SKM-1 (cell line): Measurements from ENCODE around the gene SMIM38.

ENCODE experiments used
- DNase-seq: peaks from one replicate; lab custom pipeline; 2025; ENCODE audit not compliant: unreplicated experiment; lab: John Stamatoyannopoulos, UW

Gene SMIM38

DNA sequence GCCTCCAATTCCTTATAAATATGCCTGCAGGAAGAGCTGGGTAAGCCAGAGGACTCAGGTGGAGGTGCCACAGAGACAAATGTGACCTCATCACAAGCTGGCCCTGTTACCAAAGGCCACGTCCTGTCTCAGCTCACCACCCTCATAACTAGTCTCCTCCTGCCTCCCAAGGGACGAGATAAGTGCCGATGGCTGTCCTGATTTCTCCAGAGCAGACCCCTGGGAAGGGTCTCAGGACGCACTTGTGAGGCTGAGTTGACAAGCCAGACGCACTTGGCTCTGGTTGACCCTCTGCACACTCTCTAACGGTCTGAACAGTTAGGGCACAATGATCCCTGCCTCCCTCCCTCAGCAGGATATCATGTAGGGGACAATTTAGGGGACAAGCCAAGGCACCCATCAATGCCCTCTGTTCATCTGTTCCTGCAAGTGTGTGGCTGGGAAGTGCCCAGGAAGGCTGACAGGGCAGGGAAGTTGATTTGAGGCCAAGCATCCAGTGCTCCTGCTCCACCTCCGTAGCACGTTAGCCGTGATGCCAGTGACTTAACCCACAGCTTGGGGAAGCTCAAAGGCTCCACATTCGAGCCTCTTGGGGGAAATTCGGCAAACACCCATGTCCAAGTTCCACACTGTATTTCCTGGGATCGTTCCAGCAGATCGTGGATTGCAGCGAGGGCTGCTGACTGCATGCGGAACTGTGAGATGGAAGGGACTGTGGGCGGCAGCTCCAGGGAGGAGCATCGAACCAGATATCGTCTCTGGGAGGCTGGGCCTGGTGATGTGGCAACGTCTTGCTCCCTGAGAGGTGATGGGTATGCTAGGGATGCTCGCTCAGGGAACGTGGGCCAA lies 2.8 kb downstream of the SMIM38 start:
- no peak for DNase-seq

DNA sequence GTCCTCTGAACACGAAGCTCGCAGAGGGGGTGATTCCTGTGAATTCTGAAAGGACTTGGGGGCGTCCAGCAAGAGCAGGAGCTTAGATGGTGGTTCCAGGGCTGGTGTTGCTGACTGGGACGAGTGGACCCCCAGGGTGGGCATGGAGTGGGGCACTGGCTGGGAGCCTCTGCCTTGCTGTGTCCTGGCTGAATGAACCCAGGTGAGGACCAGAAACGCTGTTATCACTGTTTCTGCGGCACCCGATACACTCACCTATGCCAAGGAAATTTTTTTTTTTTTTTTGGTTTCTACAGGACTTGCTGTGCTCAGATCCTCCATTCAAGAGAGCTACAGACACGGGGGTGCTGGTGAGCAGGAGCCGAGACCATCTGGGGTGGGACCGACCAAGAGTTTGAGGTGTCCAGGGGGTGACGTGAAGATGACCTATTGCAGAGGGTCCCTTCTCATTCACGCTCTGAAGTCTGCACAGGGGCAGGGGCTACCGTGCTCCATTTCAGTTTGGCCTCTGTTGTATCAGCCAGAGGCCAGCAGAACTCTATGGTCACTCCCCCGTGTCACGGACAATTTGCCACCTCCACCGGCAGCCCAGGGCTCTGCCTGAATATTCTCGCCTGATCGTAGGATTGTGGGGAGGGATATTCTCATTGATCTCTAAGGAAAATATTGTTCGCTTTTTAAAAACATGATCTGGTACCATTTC lies 3.6 kb downstream of the SMIM38 start:
- no peak for DNase-seq

DNA sequence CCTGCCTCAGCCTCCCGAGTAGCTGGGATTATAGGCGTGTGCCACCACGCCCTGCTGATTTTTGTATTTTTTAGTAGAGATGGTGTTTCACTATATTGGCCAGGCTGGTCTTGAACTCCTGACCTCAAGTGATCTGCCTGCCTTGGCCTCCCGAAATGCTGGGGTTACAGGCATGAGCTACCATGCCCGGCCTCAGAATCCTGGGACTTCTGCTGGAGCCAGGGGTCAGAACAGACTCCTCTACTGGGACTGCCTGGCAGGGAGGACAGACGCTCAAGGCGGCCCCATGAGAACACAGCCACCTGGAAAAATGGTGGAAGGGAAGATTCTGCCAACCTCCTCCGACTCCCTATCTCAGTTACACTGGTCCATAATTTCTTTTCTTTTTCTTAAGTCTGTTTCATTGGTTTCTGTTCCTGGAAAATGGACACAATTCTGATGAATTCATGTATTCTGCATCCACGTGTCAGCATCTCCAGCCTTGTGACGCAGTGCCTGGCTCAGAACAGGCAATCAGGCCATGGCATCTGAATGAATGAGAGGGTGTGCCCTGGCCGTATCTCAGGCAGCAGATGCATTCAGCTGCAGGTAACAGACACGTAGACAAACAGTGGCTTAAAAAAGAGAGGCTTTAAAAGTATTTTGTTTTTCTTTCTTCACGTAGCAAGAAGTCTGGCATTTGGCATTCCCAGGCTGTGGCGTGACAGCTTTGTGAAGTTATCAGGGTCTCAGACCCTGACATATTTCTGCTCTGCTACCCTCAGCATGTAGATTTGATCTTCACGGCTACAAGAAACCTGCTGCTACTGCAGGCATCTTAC lies 4.8 kb downstream of the SMIM38 start:
- DNase-seq: no peak

DNA sequence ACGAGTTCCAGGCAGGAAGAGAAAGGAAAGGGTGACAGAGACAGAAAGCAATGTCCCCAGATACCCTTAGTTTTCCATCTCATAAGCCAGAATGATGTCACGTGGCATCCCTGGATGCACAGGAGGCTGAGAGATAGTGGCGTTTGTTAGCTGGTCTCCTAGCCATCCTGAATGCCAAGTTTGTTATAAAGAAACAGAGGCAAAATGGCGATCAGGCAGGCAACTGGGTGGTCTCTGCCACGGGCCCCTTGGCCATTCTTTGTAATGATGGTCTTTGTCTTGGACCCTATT lies 5.3 kb downstream of the SMIM38 start:
- no peak for DNase-seq

DNA sequence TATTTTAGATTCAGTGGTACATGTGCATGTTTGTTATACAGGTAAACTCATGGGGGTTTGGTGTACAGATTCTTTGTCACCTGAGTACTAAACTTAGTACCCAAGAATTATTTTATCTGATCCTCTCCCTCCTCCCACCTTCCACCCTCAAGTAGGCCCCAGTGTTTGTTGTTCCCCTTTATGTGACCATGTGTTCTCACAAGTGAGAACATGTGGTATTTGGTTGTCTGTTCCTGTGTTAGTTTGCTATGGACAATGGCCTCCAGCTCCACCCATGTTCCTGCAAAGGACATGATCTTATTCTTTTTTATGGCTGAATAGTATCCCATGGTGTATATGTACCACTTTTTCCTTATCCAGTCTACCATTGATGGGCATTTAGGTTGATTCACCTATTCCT lies 6.8 kb downstream of the SMIM38 start:
- DNase-seq: no peak

DNA sequence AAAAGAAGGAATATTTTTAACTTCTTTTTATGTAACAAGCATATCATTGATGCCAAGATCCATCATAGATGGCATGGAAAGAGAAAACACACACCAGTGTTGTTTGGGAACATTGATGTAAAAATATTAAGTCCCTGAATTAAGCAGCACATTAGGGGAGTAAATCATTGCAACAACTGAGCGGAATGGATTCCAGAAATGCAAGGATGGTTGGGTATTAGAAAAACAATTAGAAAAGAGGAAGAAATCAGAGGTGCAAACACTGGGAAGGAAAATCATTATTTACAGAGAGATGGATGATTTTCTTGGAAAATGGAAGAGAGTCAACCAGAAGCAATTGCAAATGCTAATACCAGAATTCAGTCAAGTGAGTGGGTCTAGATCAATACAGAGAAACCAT lies 8.1 kb downstream of the SMIM38 start:
- no peak for DNase-seq

DNA sequence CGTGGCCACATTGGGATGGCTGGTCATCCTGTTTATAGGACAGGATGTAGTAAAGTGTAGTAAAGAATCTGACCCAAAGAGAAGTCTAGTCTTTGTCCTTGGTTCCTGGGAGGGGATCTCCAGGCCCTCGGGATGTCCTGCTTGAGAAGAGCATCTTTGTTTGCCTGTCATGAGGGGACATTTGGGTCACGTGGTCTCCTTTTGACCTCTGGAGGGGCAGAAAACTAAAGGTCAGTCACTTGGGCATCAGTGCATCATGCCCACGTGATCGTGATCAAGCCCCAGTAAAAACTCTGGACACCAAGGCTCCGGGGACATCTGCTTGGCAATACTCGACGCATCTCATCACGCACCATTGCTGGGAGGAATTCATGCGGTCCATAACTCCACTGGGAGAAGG lies 9.1 kb downstream of the SMIM38 start:
- DNase-seq: no peak

DNA sequence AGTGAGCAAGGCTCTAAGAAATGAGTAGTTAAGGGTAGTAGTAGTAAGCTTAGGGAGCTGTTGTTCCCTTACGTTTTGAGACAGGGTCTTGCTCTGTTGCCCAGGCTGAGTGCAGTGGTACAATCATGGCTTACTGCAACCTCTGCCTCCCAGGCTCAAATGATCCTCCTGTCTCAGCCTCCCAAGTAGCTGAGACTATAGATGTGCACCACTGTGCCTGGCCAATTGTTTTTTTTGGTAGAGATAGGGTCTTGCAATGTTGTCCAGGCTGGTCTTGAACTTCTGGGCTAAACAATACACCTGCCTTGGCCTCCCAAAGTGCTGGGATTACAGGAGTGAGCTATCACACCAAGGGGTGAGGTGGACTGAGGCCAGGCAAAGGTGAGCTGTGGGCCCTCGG lies 10.0 kb downstream of the SMIM38 start:
- no peak for DNase-seq

DNA sequence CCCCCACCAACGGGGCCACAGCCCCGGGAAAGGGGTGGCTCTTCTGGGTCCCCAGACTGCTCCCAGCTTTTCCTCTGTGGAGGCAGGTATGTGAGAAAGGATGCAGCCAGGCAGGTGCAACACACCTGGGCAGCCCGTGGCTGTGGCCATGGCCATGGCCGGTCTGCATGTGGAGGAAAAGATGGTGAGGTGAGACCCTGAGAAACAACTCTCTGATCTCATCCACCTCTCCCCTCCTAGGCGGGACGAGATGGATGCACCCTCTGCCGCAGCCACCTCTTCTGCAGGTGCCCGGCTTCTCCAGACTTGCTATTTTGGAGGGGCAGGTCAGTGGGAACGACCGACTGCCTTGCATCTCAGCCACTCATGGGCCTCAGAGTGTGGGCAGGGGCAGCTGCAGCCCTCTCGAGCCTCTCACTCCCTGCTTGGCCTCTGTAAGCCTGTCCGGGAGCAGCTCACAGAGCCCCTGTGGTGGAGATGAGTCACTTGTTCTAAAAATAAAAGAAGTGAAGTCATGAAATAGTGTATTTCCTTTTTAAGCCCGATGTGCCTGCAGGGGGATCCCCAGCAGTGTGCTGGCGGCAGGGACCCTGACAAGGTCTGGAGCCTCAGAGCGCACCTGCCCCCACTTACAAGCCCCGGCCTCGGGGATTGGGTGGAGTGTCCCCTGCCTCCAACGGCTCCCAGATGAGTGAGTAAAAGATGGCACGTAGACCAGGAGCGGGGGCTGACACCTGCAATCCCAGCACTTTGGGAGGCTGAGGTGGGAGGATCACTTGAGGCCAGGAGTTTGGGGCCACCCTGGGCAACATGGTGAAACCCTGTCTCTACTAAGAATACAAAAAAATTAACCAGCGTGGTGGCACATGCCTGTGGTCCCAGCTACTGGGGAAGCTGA lies 10.7 kb downstream of the SMIM38 start:
- peak; percentile 75 for DNase-seq

DNA sequence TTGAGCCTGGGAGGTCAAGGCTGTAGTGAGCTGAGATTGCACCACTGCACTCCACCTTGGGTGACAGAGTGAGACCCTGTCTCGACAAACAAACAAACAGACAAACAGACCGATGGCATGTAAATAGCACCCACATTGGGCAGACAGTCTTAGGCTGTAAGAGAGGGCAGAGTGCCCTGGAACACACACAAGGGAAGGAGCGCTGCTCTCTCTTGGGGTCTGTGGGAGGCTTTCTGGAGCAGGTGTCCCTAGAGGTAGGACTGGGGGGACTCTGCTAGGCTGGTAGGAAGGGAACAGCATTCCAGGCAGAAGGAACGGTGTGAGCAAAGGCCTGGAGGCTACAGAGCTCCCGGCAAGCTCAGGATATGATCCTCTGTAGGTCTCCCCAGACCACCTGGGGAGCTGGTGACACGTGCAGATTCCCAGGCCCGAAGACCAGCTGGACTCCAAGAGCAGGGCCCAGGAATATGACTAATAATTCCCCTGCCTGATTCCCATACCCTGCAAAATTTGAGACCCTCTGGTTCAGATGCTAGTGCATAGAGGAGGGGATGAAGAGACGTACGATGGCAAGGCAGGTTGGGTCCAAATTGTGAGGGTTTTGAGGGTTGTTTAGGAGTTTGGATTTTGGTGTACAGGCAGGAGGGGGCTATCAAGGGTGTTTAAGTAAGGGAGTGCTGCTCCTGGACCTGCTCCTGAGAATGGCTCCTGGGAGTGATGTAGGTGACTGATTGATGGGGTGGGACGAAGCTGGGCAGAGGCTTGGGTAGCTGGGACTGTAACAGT lies 11.6 kb downstream of the SMIM38 start:
- DNase-seq: no peak

DNA sequence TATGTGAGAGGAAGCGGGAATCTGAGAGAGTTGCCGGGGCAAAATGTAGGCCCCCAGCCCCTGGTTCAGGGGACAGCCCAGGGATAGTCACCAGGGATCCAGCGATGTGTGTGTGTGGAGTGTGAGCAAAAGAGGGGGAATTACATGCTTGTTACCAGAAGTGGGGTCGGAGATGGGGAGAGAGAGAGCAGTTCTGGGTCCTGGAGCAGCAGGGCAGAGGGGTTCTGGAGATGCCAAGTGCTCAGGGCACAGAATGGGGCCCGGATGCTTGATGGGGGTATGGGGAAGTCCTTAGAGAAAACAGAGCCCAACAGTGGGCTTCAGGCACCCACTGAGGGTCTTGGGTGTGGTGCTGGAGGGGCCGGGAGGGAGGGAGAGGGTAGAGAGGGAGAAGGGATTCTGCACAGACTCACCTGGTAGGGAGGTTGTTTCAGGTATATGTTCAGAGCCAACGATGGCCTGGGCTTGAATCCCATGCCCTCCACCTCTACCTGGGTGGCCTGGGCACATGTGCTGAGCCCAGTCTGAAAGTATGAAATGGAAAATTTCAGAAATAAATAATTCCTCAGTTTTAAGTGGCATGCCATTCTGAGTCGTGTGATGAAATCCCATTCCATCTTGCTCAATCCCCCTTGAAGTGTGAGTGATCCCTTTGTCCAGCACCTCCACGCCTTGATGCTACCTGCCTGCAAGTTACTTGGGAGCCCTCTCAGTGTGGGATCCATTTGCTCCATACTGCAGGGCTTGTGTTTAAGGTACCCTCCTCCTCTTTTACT lies 12.4 kb downstream of the SMIM38 start:
- DNase-seq: no peak

DNA sequence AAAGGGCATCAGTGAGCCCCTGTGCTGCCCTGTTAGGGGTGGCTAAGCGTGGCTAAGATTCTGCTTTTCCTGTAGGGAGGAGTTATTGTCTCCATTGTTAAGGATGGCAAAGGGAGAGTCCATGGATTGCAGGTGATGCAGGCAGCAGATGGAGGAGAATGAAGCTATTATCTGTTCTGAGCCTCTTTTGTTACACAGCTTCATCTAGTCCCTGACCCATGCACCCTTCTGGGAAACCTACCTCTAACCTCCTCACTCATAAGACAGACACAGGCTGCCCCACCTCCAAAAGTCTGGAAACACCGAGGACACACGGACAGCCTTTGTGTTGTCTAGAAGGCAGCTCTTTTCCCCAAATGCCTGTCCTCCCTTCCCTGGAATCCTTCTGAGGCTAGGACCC lies 13.7 kb downstream of the SMIM38 start:
- no peak for DNase-seq

DNA sequence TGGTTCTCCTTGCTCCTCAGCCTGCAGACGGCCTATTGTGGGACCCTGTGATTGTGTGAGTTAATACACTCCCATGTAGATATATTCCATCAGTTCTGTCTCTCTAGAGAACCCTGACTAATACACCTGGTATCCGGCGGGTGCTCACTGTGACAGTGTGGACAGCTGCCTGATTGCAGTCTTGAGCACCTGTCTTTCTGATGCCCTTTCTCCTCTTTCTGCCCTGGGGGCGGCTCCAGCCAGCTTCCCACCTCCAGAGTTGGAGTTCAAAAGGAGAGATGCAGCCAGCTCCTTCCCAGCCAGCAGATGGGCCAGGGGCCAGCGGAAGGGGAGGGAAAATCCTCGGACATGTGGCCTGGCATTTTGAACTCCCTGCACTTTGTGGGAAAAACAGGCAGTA lies 15.0 kb downstream of the SMIM38 start:
- DNase-seq: no peak

DNA sequence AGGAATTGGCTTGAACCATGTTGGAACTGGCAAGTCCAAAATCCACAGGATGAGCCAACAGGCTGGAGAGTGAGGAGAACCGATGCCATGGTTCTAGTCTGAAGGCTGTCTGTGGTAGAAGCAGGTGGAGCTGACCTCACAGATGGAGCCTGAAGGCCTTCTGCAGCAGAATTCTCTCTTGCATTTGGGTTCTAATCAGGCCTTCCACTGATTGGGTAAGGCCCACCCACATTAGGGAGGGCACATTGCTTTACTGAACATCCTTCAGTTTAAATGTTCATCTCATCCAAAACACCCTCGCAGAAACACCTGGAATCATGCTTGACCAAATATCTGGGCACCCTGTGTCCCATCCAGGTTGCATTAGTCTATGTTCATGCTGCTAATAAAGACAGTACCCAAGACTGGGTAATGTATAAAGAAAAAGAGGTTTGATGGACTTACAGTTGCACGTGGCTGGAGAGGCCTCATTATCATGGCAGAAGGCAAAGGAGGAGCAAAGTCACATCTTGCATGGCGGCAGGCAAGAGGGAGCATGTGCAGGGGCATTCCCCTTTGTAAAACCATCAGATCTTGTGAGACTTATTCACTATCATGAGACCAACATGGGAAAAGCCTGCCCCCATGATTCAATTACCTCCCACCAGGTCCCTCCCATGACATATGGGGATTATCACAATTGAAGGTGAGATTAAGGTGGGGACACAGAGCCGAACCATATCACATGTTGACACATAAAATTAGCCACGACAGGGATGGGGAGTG lies 15.9 kb downstream of the SMIM38 start:
- no peak for DNase-seq

DNA sequence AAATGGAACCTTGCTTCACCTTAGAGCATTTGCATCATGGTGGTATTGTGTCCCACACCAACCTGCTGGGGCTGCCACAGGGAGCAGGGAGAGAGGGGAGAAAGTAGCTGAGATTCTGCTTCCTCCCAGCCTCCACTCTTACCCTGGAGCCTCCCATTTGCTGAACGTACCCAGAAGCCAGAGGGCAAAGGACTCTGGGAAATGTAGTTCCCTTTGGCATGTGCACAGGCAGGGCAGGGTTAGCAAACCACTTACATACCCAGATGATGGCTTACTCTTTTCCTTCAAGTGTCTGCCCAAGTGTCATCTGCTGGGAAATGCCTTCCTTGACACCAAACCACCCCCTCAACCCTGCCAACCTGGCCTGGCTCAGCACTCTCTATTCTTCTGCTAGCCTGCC lies 16.9 kb downstream of the SMIM38 start:
- DNase-seq: no peak

DNA sequence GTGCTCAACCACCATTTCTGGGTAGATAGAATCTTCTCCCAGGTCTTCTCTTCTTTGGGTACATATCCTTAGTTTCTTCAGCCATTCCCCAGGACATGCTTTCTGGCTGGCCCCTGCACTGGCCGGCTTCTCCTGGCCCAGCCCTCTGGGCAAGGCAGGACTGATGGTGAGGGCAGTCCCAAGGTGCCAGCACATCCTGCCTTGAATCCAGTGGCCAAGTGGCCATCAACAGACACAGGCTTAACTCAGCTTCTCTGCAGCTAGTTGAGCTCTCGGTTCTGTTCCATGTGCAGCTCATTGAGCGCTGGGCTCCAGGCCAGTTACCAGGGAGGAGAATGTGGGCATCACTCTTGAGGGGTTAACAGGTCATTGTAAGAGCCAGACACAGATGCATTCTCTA lies 17.6 kb downstream of the SMIM38 start:
- no peak for DNase-seq

DNA sequence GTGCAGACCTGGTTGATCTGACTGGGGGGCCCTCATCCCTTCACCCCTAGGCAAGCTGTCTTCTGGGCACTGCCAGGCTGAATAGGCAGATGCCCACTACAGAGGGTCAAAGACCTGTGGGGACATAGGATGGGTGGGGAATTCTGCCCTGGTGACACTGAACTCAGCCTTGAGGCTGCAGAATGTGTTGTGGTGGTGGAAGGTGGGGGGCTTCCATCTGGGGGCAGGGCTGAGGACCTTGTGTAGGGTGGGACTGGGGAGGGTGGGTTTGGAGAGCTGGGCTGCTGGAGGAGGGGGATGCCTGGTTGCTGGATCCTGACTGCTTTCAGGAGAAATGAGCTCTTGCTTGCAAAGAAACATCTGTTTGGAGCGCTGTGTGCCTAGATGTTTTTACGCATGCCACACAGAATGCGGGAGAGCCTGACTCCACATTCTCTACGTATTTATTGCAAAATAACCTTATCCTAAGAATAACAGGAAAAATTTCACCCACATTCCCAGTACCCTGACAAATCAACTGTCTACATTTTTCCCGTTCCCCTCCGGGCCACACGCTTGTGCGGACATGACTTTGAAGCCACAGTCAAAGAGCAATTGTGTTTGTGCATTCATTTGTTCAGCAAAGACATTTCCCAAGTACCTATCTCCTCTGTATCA lies 18.3 kb downstream of the SMIM38 start:
- DNase-seq: no peak

DNA sequence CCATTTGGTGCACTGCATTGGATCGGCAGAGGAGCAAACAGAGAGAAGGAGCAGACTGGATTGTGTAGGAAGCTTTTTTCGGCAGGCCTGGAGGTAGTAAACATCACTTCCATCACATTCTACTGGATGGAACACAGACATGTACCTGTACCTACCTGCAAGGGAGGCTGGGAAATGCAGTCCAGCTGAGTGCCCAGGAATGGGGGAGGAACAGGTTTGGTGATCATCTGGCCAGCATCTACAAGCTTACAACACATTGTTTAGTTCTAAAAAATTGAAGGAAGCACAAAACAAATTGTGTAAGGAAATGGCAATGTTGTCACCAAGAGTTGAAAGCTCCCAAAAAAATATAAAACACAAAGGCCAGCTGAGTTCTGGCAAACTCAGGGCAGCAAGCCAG lies 19.1 kb downstream of the SMIM38 start:
- DNase-seq: no peak
